Measurements from ENCODE around the gene FOXN1. TPM values are rescaled to one million over a fixed set of nuclear protein-coding genes. Genes with fewer than 3 reads are reported as not detected.

The FOXN1 gene
- total and polyA plus RNA-seq, 10 donors: not detected

DNA sequence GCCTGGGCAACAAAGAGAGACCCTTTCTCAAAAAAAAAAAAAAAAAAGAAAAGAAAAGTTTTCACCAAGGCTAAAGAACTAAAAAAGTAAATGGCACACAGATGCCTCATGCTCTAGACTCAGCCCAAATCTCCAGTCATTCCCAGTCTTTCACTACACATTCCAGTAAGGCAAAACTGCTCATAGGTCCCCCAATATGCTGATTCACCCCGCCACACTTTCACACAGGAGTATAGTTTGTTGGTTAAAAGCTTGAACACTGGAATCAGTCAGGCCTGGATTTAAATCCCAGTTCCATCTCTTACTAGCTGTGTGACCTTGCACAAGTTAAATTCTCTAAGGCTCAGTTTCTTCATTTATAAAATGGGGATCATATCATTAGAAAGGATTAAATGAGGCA is 63.3 kb downstream of the FOXN1 start:
- H3K4me3 ChIP-seq: peak overlapping the region in 2 of 8 donors; percentile 13 to 96
- no peak overlapping the region for H3K27ac ChIP-seq
- TF ChIP-seq POLR2A (IDR thresholded peaks at IDR 0.05): no peak
- TF ChIP-seq, protein P1, sequence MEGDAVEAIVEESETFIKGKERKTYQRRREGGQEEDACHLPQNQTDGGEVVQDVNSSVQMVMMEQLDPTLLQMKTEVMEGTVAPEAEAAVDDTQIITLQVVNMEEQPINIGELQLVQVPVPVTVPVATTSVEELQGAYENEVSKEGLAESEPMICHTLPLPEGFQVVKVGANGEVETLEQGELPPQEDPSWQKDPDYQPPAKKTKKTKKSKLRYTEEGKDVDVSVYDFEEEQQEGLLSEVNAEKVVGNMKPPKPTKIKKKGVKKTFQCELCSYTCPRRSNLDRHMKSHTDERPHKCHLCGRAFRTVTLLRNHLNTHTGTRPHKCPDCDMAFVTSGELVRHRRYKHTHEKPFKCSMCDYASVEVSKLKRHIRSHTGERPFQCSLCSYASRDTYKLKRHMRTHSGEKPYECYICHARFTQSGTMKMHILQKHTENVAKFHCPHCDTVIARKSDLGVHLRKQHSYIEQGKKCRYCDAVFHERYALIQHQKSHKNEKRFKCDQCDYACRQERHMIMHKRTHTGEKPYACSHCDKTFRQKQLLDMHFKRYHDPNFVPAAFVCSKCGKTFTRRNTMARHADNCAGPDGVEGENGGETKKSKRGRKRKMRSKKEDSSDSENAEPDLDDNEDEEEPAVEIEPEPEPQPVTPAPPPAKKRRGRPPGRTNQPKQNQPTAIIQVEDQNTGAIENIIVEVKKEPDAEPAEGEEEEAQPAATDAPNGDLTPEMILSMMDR (IDR thresholded peaks at IDR 0.05 in 8 of 11, conservative IDR thresholded peaks at IDR 0.05 in 3 of 11): no peak
- TF ChIP-seq POLR2AphosphoS5 (IDR thresholded peaks at IDR 0.05): no peak
- intact Hi-C loops (cut with DNase I; ENCODE audit: low total_unique reads): no loop called here
- no peaks in the 10 kb centered on the region for H3K9me3 ChIP-seq
- H3K36me3 ChIP-seq: peaks cover 0 to 23% (median 0%) of the 10 kb centered on the region in 6 donors
- WGBS, 5 donors: 94 to 100% (median 97%) methylated on average over 1 of the region's 1 CpG
- peaks cover 33 to 82% (median 57%) of the 10 kb centered on the region in 6 donors for H3K4me1 ChIP-seq
- no peak for DNase-seq
- no peaks in the 10 kb centered on the region for H3K27me3 ChIP-seq (replicated peaks in 1 of 7)

DNA sequence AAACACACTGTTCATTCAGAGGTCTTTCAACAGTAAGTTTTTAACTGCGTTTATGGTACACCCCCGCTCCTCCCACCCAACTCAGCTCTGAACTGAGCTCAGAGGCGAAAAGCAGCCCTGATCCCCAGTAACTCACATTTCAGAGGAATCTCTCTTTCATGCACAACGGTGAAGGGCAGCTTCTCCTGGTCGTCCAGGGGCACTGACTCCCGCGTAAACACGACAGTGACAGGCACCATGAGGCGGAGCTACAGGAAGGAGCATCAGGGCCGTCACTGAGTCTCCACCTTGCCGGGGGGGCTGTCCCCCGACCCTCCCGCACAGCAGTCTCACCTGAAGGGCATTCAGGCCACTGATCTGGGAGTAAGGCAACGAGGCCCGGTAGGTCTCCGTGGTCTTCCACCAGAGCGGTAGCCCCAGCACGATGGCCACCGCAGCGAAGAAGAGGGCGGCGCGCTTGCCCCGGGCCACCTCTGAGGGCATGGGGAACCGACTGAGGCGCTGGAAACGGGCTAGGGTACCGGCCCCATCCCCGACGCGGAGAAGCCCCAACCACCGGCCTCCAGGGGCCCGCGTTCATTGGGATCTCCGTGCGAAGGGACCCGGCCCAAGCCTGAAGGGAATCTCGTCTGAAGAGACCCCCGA is 64.7 kb downstream of the FOXN1 start:
- Histone ChIP-seq H3K27ac (peak overlapping the region; percentile 67 to 92 (median 88)), H3K27me3 (replicated peaks in 1 of 7) (no peaks in the 10 kb centered on the region), H3K9me3 (no peaks in the 10 kb centered on the region), H3K4me1 (peaks cover 33 to 79% (median 61%) of the 10 kb centered on the region in 6 donors), H3K36me3 (peaks cover 0 to 15% (median 0%) of the 10 kb centered on the region in 6 donors), H3K4me3 (peak overlapping the region; percentile 63 to 97 (median 89))
- peak; percentile 89 for DNase-seq
- intact Hi-C loops (cut with DNase I; ENCODE audit: low total_unique reads): no loop called here
- TF ChIP-seq POLR2A (IDR thresholded peaks at IDR 0.05): no peak
- TF ChIP-seq, protein P1 (IDR thresholded peaks at IDR 0.05 in 8 of 11, conservative IDR thresholded peaks at IDR 0.05 in 3 of 11): no peak
- TF ChIP-seq POLR2AphosphoS5 (IDR thresholded peaks at IDR 0.05): no peak
- 0 to 2% (median 1%) methylated on average over 6 to 39 of the region's 39 CpGs for WGBS, 5 donors

GRCh38 chr17:28571361-28572122 is 65.4 kb downstream of the FOXN1 start, which contains the start of gene PIGS:
Gene PIGS, minus strand, starts transcription at chr17:28571524. Its CDS starts 28 bp downstream, at chr17:28571496.
- H3K4me1 ChIP-seq: peaks cover 33 to 77% (median 61%) of the 10 kb centered on the region in 6 donors
- intact Hi-C loops (cut with DNase I; ENCODE audit: low total_unique reads): no loop called here
- 0 to 2% (median 1%) methylated on average over 36 to 49 of the region's 49 CpGs for WGBS, 5 donors

More at GRCh38 chr17:28571361-28572122, 65.4 kb downstream of the FOXN1 start, which contains the start of gene PIGS:
- no peaks in the 10 kb centered on the region for H3K9me3 ChIP-seq
- peaks cover 0 to 11% (median 0%) of the 10 kb centered on the region in 6 donors for H3K36me3 ChIP-seq
- no peaks in the 10 kb centered on the region for H3K27me3 ChIP-seq (replicated peaks in 1 of 7)
- peak within 1 kb of the TSS; percentile 63 to 97 (median 89) for H3K4me3 ChIP-seq
- peak within 1 kb of the TSS; percentile 67 to 92 (median 88) for H3K27ac ChIP-seq
- TF ChIP-seq, protein P1 (IDR thresholded peaks at IDR 0.05 in 8 of 11, conservative IDR thresholded peaks at IDR 0.05 in 3 of 11): peak in 1 of 11 experiments; percentile 25
- TF ChIP-seq POLR2A (IDR thresholded peaks at IDR 0.05): peak in 2 of 3 donors; percentile 32 to 57
- peak; percentile 92 to 96 (median 95) for TF ChIP-seq POLR2AphosphoS5 (IDR thresholded peaks at IDR 0.05)
- DNase-seq: peak; percentile 99
